Measurements from ENCODE around the gene DENND4A.

- no peak for TF ChIP-seq POLR2A (IDR thresholded peaks at IDR 0.05)
- TF ChIP-seq, protein P1, sequence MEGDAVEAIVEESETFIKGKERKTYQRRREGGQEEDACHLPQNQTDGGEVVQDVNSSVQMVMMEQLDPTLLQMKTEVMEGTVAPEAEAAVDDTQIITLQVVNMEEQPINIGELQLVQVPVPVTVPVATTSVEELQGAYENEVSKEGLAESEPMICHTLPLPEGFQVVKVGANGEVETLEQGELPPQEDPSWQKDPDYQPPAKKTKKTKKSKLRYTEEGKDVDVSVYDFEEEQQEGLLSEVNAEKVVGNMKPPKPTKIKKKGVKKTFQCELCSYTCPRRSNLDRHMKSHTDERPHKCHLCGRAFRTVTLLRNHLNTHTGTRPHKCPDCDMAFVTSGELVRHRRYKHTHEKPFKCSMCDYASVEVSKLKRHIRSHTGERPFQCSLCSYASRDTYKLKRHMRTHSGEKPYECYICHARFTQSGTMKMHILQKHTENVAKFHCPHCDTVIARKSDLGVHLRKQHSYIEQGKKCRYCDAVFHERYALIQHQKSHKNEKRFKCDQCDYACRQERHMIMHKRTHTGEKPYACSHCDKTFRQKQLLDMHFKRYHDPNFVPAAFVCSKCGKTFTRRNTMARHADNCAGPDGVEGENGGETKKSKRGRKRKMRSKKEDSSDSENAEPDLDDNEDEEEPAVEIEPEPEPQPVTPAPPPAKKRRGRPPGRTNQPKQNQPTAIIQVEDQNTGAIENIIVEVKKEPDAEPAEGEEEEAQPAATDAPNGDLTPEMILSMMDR (IDR thresholded peaks at IDR 0.05) = no peak
These were observed 27.0 kb upstream of the DENND4A start for GRCh38 chr15:65818927-65819562.
